ENCODE data around the gene SIRT4.

The SIRT4 gene

GRCh38 chr12:120278137-120279069, 23.7 kb upstream of the SIRT4 start:
- no peak for DNase-seq (ENCODE audit: low spot score)

- no peak for DNase-seq (ENCODE audit: low spot score)
Measured at GRCh38 chr12:120283318-120283717, 18.8 kb upstream of the SIRT4 start.

- DNase-seq (ENCODE audit: low spot score), result no peak
Measured at GRCh38 chr12:120284381-120284780, 17.7 kb upstream of the SIRT4 start.

GRCh38 chr12:120286768-120287490, 15.2 kb upstream of the SIRT4 start:
- DNase-seq (ENCODE audit: low spot score), result no peak

- DNase-seq (ENCODE audit: low spot score), result no peak
Measured at GRCh38 chr12:120287491-120287890, 14.6 kb upstream of the SIRT4 start.

- DNase-seq (ENCODE audit: low spot score), result peak; percentile 16
Measured at GRCh38 chr12:120290609-120291305, 11.4 kb upstream of the SIRT4 start.

GRCh38 chr12:120292411-120292660, 9.8 kb upstream of the SIRT4 start:
- DNase-seq (ENCODE audit: low spot score), result no peak

GRCh38 chr12:120292661-120293531, 9.2 kb upstream of the SIRT4 start, which contains the start of gene RNU4-1:
Gene RNU4-1 (minus strand): TSS chr12:120293237.
- peak; percentile 52 for DNase-seq (ENCODE audit: low spot score)

- DNase-seq (ENCODE audit: low spot score), result no peak
Measured at GRCh38 chr12:120314220-120314619, 12.1 kb downstream of the SIRT4 start.

- DNase-seq (ENCODE audit: low spot score), result no peak
Measured at GRCh38 chr12:120316798-120317223, 14.7 kb downstream of the SIRT4 start.

GRCh38 chr12:120317224-120318105, 15.3 kb downstream of the SIRT4 start:
- peak; percentile 99 for DNase-seq (ENCODE audit: low spot score)

GRCh38 chr12:120321382-120322202, 19.5 kb downstream of the SIRT4 start:
- no peak for DNase-seq (ENCODE audit: low spot score)

- no peak for DNase-seq (ENCODE audit: low spot score)
Measured at GRCh38 chr12:120323772-120324171, 21.7 kb downstream of the SIRT4 start.

GRCh38 chr12:120324841-120325417, 22.8 kb downstream of the SIRT4 start:
- DNase-seq (ENCODE audit: low spot score), result no peak

- no peak for DNase-seq (ENCODE audit: low spot score)
Measured at GRCh38 chr12:120327593-120327992, 25.5 kb downstream of the SIRT4 start, which contains the start of gene PLA2G1B. Gene PLA2G1B (minus strand): TSS chr12:120327779. CDS start chr12:120327753, 26 bp downstream.

- DNase-seq (ENCODE audit: low spot score), result no peak
Measured at GRCh38 chr12:120328228-120328627, 26.1 kb downstream of the SIRT4 start.

GRCh38 chr12:120331390-120331789, 29.3 kb downstream of the SIRT4 start:
- DNase-seq (ENCODE audit: low spot score), result no peak

GRCh38 chr12:120332041-120332440, 29.9 kb downstream of the SIRT4 start:
- no peak for DNase-seq (ENCODE audit: low spot score)

GRCh38 chr12:120332523-120332922, 30.4 kb downstream of the SIRT4 start:
- no peak for DNase-seq (ENCODE audit: low spot score)

All from GM03348 (cell line).